Liver (tissue), 9 donors: ENCODE results near the gene MYO15A. TPM values are rescaled to one million over a fixed set of nuclear protein-coding genes. Genes with fewer than 3 reads are reported as not detected.

Source experiments
- DNase-seq: peaks from one replicate; pipeline ENCODE4 v3.0.0-alpha.2; 2017; ENCODE audit warnings: low spot score
- H3K27ac ChIP-seq, 2 donors: one replicate each; pipeline ENCODE4 v1.7.0; 2013; ENCODE audit warnings: inconsistent platforms in 2 of 2, low read length in 2 of 2, control low read depth in 1 of 2, low read depth in 1 of 2, mild to moderate bottlenecking in 1 of 2
- H3K27me3 ChIP-seq, 4 donors: one replicate each; pipeline versions ENCODE4 v1.6.1 to v1.7.0; 2013; ENCODE audit warnings: low read length in 3 of 4, inconsistent platforms in 1 of 4, mild to moderate bottlenecking in 1 of 4, moderate library complexity in 1 of 4; ENCODE audit not compliant: control insufficient read depth in 4 of 4, insufficient read depth in 4 of 4
- H3K36me3 ChIP-seq, 4 donors: one replicate each; pipeline versions ENCODE4 v1.6.1 to v1.7.0; 2013; ENCODE audit warnings: low read length in 3 of 4, mild to moderate bottlenecking in 3 of 4, low read depth in 1 of 4, moderate library complexity in 1 of 4; ENCODE audit not compliant: control insufficient read depth in 4 of 4, insufficient read depth in 3 of 4
- H3K4me1 ChIP-seq, 4 donors: one replicate each; pipeline versions ENCODE4 v1.6.1 to v1.7.0; 2013; ENCODE audit warnings: low read length in 3 of 4, mild to moderate bottlenecking in 3 of 4, moderate library complexity in 1 of 4; ENCODE audit not compliant: control insufficient read depth in 4 of 4, insufficient read depth in 4 of 4
- H3K4me3 ChIP-seq, 3 donors: one replicate each; pipeline versions ENCODE4 v1.6.1 to v1.7.0; 2013; ENCODE audit warnings: low read length in 3 of 3, control low read depth in 1 of 3, low read depth in 1 of 3, mild to moderate bottlenecking in 1 of 3
- H3K9ac ChIP-seq, 2 donors: one replicate each; pipeline ENCODE4 v1.7.0; 2013; ENCODE audit warnings: low read length in 2 of 2, mild to moderate bottlenecking in 2 of 2, moderate library complexity in 2 of 2, control low read depth in 1 of 2, low read depth in 1 of 2
- H3K9me3 ChIP-seq, 4 donors: one replicate each; pipeline versions ENCODE4 v1.6.1 to v1.7.0; 2013; ENCODE audit warnings: low read length in 3 of 4; ENCODE audit not compliant: control insufficient read depth in 4 of 4
- ATF3 ChIP-seq: IDR thresholded peaks from 2 replicates; pipeline ENCODE4 v1.6.1; 2016; ENCODE audit warnings: antibody characterized with exemption
- CTCF ChIP-seq: fragments of 150-350 bp; IDR thresholded peaks from 2 replicates; pipeline ENCODE4 v1.5.1; 2017; ENCODE audit warnings: improper control_type of control experiment, low read depth, low read length; ENCODE audit not compliant: missing input control
- EGR1 ChIP-seq, 2 donors: IDR thresholded peaks; 2 replicates each; pipeline ENCODE4 v1.6.1; 2016 to 2018; ENCODE audit warnings: antibody characterized with exemption in 2 of 2, low read depth in 2 of 2
- FOXA1 ChIP-seq: IDR thresholded peaks from 2 replicates; pipeline ENCODE4 v1.6.1; 2016; ENCODE audit warnings: antibody characterized with exemption
- FOXA2 ChIP-seq: IDR thresholded peaks from 2 replicates; pipeline ENCODE4 v1.6.1; 2016; ENCODE audit warnings: antibody characterized with exemption
- GABPA ChIP-seq, 2 donors: IDR thresholded peaks in 1 of 2; conservative IDR thresholded peaks in 1 of 2; 2 replicates each; pipeline ENCODE4 v1.6.1; 2016; ENCODE audit warnings: antibody characterized with exemption in 2 of 2, mild to moderate bottlenecking in 1 of 2, moderate library complexity in 1 of 2
- HNF4A ChIP-seq, 2 donors: conservative IDR thresholded peaks; 2 replicates each; pipeline ENCODE4 v1.6.1; 2016; ENCODE audit warnings: antibody characterized with exemption in 2 of 2, mild to moderate bottlenecking in 2 of 2
- HNF4G ChIP-seq: IDR thresholded peaks from 2 replicates; pipeline ENCODE4 v1.6.1; 2016; ENCODE audit warnings: antibody characterized with exemption
- JUND ChIP-seq, 2 donors: IDR thresholded peaks; 2 replicates each; pipeline ENCODE4 v1.6.1; 2016; ENCODE audit warnings: antibody characterized with exemption in 2 of 2
- MAX ChIP-seq: IDR thresholded peaks from 2 replicates; pipeline ENCODE4 v1.6.1; 2016; ENCODE audit warnings: antibody characterized with exemption
- NR2F2 ChIP-seq: IDR thresholded peaks from 2 replicates; pipeline ENCODE4 v1.6.1; 2016; ENCODE audit warnings: antibody characterized with exemption
- RAD21 ChIP-seq, 2 donors: IDR thresholded peaks; 2 replicates each; pipeline ENCODE4 v1.6.1; 2016; ENCODE audit warnings: antibody characterized with exemption in 2 of 2, mild to moderate bottlenecking in 2 of 2
- REST ChIP-seq: IDR thresholded peaks from 2 replicates; pipeline ENCODE4 v1.6.1; 2016; ENCODE audit warnings: antibody characterized with exemption, mild to moderate bottlenecking
- RXRA ChIP-seq, 2 donors: IDR thresholded peaks; 2 replicates each; pipeline ENCODE4 v1.6.1; 2017 to 2018; ENCODE audit warnings: antibody characterized with exemption in 2 of 2, mild to moderate bottlenecking in 1 of 2
- SP1 ChIP-seq: IDR thresholded peaks from 2 replicates; pipeline ENCODE4 v1.6.1; 2018; ENCODE audit warnings: antibody characterized with exemption, mild to moderate bottlenecking
- TAF1 ChIP-seq: conservative IDR thresholded peaks from 2 replicates; pipeline ENCODE4 v1.6.1; 2016; ENCODE audit warnings: antibody characterized with exemption, mild to moderate bottlenecking
- YY1 ChIP-seq: IDR thresholded peaks from 2 replicates; pipeline ENCODE4 v1.6.1; 2016; ENCODE audit warnings: antibody characterized with exemption, mild to moderate bottlenecking
- ZBTB33 ChIP-seq: IDR thresholded peaks from 2 replicates; pipeline ENCODE4 v1.6.1; 2016; ENCODE audit warnings: antibody characterized with exemption
- WGBS: extraction: QIAGEN DNeasy Blood & Tissue Kit; methylation state at CpG from one replicate; pipeline ENCODE4 v1.1.7; 2013; 5-methylcytosine and 5-hydroxymethylcytosine counted together
- polyA plus RNA-seq, 2 donors: library from polyadenylated mRNA; stranded (reverse) in 1 of 2; unstranded in 1 of 2; fragments of 200-250 nt in 1 of 2; fragments of >200 nt in 1 of 2; fragmentation: Nextera tagmentation in 1 of 2; extraction: Ambion mirVana in 1 of 2; gene quantifications; one replicate each; pipeline versions ENCODE4 v1.2.1 to v1.2.3, GENCODE V29; 2013 to 2015
- total RNA-seq, 2 donors: library from RNA; depleted of rRNA; stranded (reverse); fragments of >200 nt; gene quantifications; one replicate each; pipeline ENCODE4 v1.2.3, GENCODE V29; 2014
- donor health status: healthy.
- donor health status: healthy.
- donor health status: healthy.
- donor health status: healthy.
- donor health status: healthy.

Gene MYO15A
- total and polyA plus RNA-seq, 4 donors: 0.15 to 2.9 (median 0.97) TPM

GRCh38 chr17:18177133-18177532 lies 68.6 kb downstream of the MYO15A start:
- no peaks in the 10 kb centered on the region for H3K36me3 ChIP-seq
- H3K9ac ChIP-seq: no peak overlapping the region
- no peak overlapping the region for H3K27ac ChIP-seq
- H3K4me1 ChIP-seq: peaks cover 4 to 16% (median 8%) of the 10 kb centered on the region in 4 donors
- H3K27me3 ChIP-seq: no peaks in the 10 kb centered on the region
- H3K4me3 ChIP-seq: no peak overlapping the region
- TF ChIP-seq RXRA (IDR thresholded peaks at IDR 0.05) (no peak), FOXA1 (no peak), FOXA2 (no peak), NR2F2 (no peak), HNF4G (no peak), TAF1 (no peak), SP1 (no peak), REST (no peak), RAD21 (IDR thresholded peaks at IDR 0.05) (no peak), ATF3 (no peak), MAX (no peak), YY1 (no peak), HNF4A (conservative IDR thresholded peaks at IDR 0.05) (no peak), GABPA (IDR thresholded peaks at IDR 0.05 in 1 of 2, conservative IDR thresholded peaks at IDR 0.05 in 1 of 2) (no peak)
- H3K9me3 ChIP-seq: no peaks in the 10 kb centered on the region
- no peak for DNase-seq

- H3K4me1 ChIP-seq: peaks cover 7 to 20% (median 12%) of the 10 kb centered on the region in 4 donors
- 96% methylated on average over 8 of the region's 8 CpGs for WGBS
Measured at GRCh38 chr17:18177722-18178121, 69.2 kb downstream of the MYO15A start.

More at GRCh38 chr17:18177722-18178121, 69.2 kb downstream of the MYO15A start:
- Histone ChIP-seq H3K9me3 (no peaks in the 10 kb centered on the region), H3K4me3 (no peak overlapping the region), H3K27ac (no peak overlapping the region), H3K9ac (no peak overlapping the region), H3K36me3 (no peaks in the 10 kb centered on the region), H3K27me3 (no peaks in the 10 kb centered on the region)
- TF ChIP-seq HNF4A (conservative IDR thresholded peaks at IDR 0.05): no peak
- no peak for TF ChIP-seq FOXA1
- TF ChIP-seq NR2F2: no peak
- TF ChIP-seq FOXA2: no peak
- TF ChIP-seq YY1: no peak
- no peak for TF ChIP-seq RAD21 (IDR thresholded peaks at IDR 0.05)
- TF ChIP-seq ZBTB33: no peak
- TF ChIP-seq EGR1 (IDR thresholded peaks at IDR 0.05; ENCODE audit: low read depth in 2 of 2): no peak
- no peak for TF ChIP-seq SP1
- TF ChIP-seq REST: no peak
- TF ChIP-seq TAF1: no peak
- no peak for TF ChIP-seq MAX
- TF ChIP-seq ATF3: no peak
- TF ChIP-seq CTCF: no peak
- no peak for TF ChIP-seq JUND (IDR thresholded peaks at IDR 0.05)
- TF ChIP-seq RXRA (IDR thresholded peaks at IDR 0.05): no peak
- TF ChIP-seq GABPA (IDR thresholded peaks at IDR 0.05 in 1 of 2, conservative IDR thresholded peaks at IDR 0.05 in 1 of 2): no peak
- TF ChIP-seq HNF4G: no peak
- no peak for DNase-seq
